ENCODE results near the gene NAIF1. TPM values are rescaled to one million over a fixed set of nuclear protein-coding genes. Genes with fewer than 3 reads are reported as not detected.

NAIF1 gene
- total and polyA plus RNA-seq, 2 donors (not counting 3 experiments of a cell fraction or from before 2014, with no cell fraction given): 8.2 to 10.1 TPM

DNA sequence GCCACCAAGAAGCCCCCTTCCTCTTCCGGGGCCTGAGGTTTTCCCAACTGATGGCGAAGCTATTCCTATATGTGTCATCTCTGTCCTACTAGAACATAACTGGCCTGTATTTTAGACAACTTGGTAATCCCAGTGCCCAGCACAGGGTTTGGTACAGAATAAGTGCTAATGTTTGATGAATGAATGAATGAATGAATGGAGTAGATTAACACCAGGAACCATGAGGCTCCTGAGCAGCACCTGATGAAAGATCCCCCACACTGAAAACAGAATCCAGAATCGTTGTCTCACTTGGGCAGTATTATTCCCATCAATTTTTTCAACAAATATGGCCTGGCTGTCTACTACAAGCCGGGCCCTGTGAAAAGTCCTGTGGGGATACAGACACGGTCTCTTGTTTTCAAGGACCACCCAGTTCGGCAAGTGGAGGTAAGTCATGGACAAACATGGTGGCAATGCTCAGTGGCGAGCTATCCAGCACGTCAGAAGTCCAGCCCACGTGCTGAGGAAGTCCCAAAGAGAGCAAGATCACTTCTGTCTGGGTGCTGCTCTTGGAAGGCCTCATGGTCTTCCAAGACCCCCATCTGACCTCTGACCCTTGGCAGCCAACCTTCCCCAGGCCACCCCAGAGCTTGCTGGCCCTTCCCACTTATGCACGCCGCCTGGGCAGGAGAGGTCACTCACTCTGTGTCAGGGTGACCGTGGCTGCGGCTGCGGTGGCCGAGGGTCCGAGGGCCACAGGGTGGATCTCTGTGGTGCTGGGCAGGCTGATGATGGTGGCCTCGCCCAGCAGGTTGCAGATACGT lies 1.0 kb downstream of the NAIF1 start:
- H3K79me2 ChIP-seq (ENCODE audit: control insufficient read depth, insufficient read depth, low read length): peaks cover 28% of the 10 kb centered on the region
- BruUV-seq (replicated peaks): TSS peak; percentile 7
- no peaks in the 10 kb centered on the region for H3K9me1 ChIP-seq (replicated peaks; ENCODE audit: control insufficient read depth, extremely low read depth, insufficient read depth, low read length)
- H3K27me3 ChIP-seq (ENCODE audit: control insufficient read depth in 2 of 2, insufficient read depth in 2 of 2, low read length in 2 of 2): no peaks in the 10 kb centered on the region
- no peak for FAIRE-seq
- peaks cover 16% of the 10 kb centered on the region for H3K4me1 ChIP-seq (ENCODE audit: control insufficient read depth, extremely low read depth, insufficient read depth, low read length)
- intact Hi-C loops (cut with micrococcal nuclease) (no loop called here), dilution Hi-C loops (cut with MboI; ENCODE audit: extremely low pct_ligation_motif_present, low sequenced_read_pairs) (no loop called here)
- no peaks in the 10 kb centered on the region for H4K20me1 ChIP-seq (replicated peaks; ENCODE audit: control insufficient read depth, extremely low read depth, insufficient read depth, low read length)
- no peak for TF ChIP-seq GATA2 (IDR thresholded peaks at IDR 0.05; ENCODE audit: insufficient read depth, insufficient read length, low read depth, low read length)
- TF ChIP-seq, protein P1, sequence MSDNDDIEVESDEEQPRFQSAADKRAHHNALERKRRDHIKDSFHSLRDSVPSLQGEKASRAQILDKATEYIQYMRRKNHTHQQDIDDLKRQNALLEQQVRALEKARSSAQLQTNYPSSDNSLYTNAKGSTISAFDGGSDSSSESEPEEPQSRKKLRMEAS (IDR thresholded peaks at IDR 0.05; ENCODE audit: insufficient read depth, insufficient read length): no peak
- no peak for TF ChIP-seq POLR2AphosphoS5 (IDR thresholded peaks at IDR 0.05; ENCODE audit: insufficient read depth, low read depth, low read length)
- TF ChIP-seq FOS (IDR thresholded peaks at IDR 0.05; ENCODE audit: borderline replicate concordance, insufficient read depth, low read length): no peak
- TF ChIP-seq EZH2 (IDR thresholded peaks at IDR 0.05; ENCODE audit: borderline replicate concordance, low read depth, low read length, severe bottlenecking): no peak
- TF ChIP-seq CTCF (IDR thresholded peaks at IDR 0.05; ENCODE audit: extremely low read depth in 1 of 2, insufficient read depth in 1 of 2, low read depth in 1 of 2, low read length in 2 of 2): no peak
- TF ChIP-seq POLR2A (IDR thresholded peaks at IDR 0.05; ENCODE audit: low read depth, low read length): no peak
- no peak for TF ChIP-seq JUN (IDR thresholded peaks at IDR 0.05; ENCODE audit: borderline replicate concordance, insufficient read depth, insufficient read length, low read depth)
- no peak for TF ChIP-seq MYC (IDR thresholded peaks at IDR 0.05; ENCODE audit: low read depth, low read length)
- POLR2A ChIA-PET: no interaction called here
- DNase-seq (ENCODE audit: low read depth, low spot score): no peak
- H3K9ac ChIP-seq (replicated peaks; ENCODE audit: extremely low read depth, insufficient read depth, low read length): no peak overlapping the region
- H3K4me2 ChIP-seq (ENCODE audit: insufficient read depth, low read length): peak overlapping the region; percentile 0
- no peaks in the 10 kb centered on the region for H3K9me3 ChIP-seq (replicated peaks; ENCODE audit: control insufficient read depth, insufficient read depth, low read length)
- H2AFZ ChIP-seq (ENCODE audit: low read depth, low read length): no peak overlapping the region
- CTCF ChIA-PET: interaction anchor here (1.2 to 1.9 kb wide), 4 partner anchors 9 to 123 kb away, joined by 3 to 9 read pairs (median 4); no protein-coding TSS in a partner anchor
- H3K36me3 ChIP-seq (ENCODE audit: control insufficient read depth in 2 of 2, extremely low read depth in 1 of 2, insufficient read depth in 2 of 2, low read length in 2 of 2): no peaks in the 10 kb centered on the region
- no peak overlapping the region for H3K27ac ChIP-seq (ENCODE audit: insufficient read depth, low read depth, low read length)
- peak overlapping the region in 1 of 3 experiments; percentile 34 for H3K4me3 ChIP-seq (replicated peaks in 1 of 3; ENCODE audit: insufficient read depth in 1 of 3, low read depth in 1 of 3, low read length in 3 of 3)

All from endothelial cell of umbilical vein (primary cell).